OCI-M1 (cell line): ENCODE data around the gene CCDC61.
A peak's percentile ranks its signal among the peaks of the same experiment; 100 is the strongest.

Experiments
- DNase-seq: peaks from one replicate; lab custom pipeline; 2025; lab: John Stamatoyannopoulos, UW

CCDC61 gene, protein sequence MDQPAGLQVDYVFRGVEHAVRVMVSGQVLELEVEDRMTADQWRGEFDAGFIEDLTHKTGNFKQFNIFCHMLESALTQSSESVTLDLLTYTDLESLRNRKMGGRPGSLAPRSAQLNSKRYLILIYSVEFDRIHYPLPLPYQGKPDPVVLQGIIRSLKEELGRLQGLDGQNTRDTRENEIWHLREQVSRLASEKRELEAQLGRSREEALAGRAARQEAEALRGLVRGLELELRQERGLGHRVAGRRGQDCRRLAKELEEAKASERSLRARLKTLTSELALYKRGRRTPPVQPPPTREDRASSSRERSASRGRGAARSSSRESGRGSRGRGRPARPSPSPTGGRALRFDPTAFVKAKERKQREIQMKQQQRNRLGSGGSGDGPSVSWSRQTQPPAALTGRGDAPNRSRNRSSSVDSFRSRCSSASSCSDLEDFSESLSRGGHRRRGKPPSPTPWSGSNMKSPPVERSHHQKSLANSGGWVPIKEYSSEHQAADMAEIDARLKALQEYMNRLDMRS

DNA sequence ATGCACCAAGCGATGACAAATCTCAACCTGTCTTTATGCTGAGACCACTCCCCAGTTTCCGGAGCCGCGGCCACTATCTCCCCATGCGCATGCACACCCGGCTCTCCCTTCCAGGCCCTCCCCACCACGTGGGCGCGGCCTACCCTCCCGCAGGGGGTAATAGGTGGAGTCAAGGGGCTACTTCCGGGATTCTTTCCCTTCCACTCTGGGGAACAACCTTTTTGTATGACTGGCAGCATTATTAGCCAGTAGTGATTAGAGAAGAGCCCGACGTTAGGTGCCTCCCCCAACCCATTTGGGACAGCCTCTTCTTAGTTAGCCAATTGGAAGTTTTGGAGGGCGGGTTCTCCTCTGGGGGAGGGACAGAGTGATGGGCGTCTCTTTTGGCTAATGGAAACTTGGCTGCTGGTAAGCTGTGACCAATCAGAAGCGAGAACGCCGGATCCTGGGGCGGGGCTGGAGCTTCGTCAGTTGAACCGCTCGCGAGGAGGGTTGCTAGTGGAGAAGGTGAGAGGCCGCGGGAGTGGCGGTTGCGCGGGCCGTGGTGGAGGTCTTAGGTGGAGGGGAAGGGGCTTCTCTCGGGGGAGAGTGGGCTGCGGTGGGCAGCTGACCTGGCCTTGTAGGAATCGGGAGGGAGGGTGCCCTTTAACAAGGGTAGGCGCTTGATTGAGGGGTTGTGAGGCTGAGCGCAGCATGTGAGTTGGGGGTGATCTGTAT is at the start of gene CCDC61:
TSS of gene CCDC61 (plus strand) at position 470 of the 717 bp plus-strand sequence. CDS start 7,552 bp downstream, outside the sequence.
- DNase-seq: peak; percentile 100

DNA sequence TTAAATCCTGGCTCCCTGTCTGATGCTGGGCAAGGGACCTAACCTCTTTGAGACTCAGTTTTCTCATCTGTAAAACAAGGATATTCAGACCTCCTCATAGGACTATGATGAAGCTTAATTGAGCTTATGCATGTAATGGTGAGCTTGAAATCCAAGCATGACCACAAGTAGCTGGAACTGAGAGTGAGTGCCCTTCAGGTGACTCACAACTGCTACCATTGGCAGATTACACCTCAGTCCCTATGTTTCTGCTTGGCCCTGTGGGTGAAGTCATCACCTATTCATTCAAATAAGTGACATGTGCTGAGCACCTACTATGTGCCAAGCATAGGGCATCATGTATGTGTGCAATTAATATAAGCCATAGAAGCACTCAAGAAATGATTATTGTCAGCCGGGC is 47.3 kb upstream of the CCDC61 start:
- DNase-seq: no peak

DNA sequence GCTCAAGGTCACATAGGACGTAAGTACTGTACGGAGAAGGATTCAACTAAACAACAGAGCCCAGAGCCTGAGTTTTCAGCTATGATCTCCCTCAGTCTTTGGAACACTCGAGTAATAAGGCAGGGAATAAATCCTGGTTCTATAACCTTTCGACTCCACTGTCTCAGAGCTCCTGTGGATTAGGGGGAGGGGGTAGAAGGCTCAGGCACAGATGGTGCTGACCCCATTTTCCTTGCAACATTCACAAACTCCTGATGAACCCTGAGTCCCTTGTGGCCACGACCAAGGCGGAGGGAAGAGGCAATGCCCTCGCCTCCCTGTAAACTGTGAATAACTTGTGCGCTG is 43.0 kb upstream of the CCDC61 start:
- no peak for DNase-seq

DNA sequence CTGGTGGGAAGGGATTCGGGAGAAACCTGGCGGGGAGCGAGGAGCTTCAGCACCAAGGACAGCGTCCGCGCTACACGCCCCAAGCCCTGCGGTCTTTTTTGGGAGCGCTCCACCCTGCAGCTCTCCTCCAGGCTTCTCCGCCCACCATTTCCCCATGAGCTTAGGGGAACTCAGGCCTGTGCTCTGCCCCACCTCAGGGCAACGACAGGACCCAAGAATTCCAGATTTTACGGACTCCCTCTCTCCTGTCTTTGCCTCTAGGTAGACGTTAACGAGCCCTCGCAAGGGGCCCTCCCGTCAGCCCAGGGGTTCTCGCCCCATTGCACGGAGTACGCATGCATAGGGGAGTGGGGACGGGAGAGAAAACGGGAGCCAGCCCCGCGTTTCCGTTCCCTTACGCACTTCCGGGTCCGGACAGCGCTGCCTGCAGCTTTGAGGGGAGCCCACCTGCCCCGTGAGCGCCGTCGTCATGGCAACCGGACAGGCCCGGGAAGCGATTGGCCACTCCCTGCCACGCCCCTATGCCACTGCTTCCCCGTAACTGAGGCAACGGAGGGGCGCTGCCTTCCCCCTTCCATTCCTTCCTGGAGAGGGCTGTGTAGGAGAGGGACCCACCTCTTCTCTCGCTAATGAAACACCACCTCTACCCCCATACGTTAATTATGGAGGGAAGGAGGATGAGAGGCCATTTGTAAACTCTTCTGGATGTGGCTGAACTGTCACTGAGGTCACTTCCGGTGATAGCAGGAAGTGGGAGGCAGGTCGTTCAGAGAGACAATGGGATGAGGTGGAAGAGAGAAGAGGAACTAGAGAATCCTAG is 42.4 kb upstream of the CCDC61 start:
- peak; percentile 75 for DNase-seq

DNA sequence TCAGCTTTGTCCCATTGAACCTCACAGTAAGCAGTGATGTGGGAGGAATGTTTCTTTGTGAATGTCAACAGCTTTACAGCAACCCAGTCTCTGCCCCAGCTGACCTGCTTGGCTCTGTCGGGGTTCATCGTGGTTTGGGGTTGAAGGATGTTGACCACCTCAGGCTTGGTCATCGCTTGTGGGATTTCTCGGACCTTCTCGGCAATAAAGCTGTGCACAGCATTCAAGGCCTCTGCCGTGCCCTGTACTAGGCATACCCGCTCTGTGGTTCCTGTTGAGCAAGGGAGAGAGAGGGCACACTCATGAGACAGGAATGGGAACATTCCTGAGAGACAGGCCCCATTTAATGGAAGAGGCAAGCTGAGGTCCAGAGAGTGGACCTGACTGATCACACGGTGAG is 41.6 kb upstream of the CCDC61 start:
- no peak for DNase-seq

DNA sequence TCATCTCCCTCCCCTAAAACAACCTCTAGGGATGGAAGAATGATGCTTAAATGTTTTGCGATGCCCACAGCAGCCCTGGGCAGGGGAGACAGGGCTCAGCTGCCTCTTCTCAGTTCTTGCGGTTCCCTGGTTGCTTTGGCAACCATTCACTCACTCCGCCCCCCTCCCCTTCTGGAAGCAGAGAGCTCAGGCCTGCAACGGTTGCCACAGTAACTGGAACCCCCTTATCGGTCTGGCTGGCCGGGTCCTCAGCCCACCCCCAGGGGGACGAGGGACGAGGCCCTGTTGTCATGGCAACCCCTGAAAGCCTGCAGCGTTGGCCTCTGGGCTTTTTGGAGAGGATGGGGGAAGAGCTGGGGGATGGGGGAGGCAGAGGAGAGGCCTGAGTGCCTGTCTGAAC is 41.1 kb upstream of the CCDC61 start:
- DNase-seq: no peak

DNA sequence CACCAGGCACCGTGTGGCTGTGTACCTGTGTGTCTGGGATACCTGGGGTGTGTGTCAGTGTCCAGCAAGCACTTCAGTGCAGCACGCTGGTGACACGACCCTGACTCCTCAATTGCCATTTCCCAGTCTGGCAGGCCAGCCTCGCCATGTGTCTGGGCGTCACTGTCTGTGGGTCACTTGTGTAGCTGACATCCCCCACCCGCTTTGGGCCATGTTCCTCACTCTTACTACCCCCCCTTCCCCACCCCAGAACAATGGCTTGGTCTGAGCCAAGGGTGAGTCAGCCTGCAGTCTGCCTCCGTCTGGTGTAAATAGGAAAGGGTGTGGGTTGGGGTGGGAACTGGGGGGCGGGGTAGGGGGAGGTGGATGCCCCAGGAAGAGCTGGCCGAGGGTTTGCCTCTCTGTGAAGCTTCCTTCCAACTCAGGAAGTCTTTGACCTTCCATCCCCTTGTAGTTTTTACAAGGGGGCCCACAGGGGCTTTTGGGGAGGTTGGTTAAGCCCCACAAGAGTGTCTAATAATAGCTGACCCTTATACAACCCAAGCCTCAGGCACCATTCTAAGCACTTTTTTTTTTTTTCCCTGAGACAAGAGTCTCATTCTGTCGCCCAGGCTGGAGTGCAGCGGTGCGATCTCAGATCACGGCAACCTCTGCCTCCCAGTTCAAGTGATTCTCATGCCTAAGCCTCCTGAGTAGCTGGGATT is 39.2 kb upstream of the CCDC61 start:
- DNase-seq: no peak

DNA sequence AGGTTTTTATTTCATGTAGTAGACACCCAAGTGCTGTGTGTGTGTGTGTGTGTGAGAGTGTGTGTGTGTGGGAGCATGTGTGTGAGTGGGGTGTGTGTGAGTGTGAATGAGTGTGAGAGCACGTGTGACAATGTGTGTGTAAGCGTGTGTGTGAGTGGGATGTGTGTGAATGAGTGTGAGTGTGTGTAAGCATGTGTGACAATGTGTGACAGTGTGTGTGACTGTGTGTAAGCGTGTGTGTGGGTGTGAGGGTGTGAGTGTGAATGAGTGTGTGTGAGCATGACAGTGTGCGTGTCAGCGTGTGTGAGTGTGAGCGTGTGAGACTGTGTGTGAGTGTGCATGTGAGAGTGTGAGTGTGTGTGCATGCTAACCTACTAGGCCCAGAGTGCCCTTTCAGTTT is 36.9 kb upstream of the CCDC61 start:
- no peak for DNase-seq

DNA sequence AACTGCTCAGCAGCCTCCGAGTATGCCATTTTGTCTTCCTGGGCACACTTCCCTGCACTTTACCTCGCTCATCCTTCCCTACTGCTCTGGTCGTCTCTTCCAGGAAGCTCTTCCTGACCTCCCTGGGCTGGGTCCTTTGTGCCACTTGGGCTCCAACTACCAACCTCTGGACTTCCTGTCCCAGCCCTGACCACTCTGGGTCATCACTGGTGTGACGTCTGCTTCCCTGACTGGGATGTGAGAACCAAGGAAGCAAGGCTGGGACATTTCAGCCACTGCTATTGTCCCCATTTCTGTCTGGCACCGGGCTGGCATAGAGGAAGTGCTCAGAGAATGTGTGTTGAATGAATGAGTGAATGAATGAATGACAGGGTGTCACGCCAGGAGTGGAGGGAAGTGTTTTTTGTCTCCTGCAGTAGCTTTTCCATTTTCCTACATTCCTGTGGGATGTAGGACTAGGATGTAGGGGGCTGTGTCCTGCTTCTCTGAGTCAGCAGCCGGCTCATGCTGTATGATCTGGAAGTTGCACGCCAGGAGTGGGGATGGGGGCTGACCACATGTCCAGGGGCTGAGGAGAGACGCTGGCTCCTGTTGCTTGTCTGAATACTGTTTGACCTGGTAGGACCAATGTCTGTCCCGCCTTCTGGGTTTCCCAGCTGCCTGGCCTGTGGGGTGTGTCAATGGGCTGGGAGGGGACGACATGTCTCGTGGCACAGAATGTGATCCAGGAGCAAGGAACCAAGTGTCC is 36.3 kb upstream of the CCDC61 start:
- no peak for DNase-seq

DNA sequence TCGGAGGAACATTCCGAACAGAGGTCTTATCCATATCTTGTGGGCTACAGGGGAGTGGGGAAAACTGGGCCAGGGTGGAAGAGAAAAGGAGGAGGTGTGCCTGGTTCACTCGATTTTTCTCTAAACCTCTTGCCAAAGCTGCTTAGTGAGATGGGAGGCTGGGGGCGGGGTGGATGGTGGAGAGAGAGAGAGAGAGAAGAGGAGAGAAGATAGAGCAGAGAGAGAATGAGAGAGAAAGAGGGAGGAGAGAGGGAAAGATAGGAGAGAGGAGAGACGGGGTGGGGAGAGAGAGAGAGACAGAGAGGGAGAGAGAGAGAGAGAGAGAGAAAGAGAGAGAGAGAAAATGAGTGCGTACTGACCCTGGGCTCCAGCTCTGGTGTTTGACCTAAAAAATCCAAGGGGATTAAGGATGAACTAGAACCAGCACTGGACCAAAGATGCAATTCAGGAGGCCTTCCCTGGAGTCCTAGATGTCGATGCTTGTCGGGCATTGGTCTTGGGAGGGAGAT is 35.7 kb upstream of the CCDC61 start:
- DNase-seq: no peak

DNA sequence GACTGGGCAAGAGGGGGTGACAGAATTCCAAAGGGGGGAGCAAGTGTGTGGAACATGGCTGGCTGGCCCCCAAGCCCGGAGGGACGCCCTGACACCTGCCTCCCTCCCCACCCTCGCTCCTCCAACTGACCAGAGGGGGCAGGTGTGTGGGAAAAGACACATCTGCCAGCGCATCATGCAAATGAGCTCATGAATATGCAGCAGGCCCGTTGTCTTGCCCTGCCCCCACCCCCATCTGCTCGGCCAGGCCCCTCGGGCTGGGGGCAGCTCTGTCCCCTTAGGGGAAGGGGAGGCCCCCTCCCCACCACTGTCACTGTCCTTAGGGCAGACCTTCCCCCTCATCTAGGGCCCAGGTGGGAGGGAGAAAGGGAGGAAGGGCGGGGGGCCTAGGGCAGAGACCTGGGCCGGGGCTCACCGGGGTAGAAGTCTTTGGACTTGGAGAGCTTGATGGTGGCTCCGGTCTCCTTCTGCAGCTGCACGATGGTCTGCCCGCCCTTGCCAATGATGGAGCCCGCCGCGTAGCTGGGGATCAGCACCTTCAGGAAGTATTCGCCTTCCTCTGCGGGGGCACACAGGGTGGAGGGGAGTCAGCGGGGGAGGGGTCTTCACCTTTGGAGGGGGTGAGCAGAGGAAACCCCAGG is 34.6 kb upstream of the CCDC61 start:
- no peak for DNase-seq

DNA sequence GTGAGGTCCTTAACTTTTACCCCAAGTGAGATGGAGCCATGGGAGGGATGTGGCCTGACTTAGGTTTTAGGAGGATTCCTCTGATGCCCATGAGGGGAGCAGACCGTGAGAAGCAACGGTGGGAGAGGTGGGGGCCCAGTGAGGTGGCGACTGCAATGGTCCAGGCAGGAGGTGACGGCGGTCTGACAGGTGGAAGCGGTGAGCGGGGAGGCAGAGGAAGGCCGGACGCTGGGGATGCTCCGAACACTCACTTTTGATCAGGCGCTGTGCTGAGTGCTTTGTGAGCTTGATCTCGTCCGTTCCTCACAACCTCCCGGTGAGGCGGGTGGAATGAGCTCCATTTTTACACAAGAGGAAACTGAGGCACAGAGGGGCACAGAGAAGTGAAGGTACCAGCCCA is 33.2 kb upstream of the CCDC61 start:
- no peak for DNase-seq

DNA sequence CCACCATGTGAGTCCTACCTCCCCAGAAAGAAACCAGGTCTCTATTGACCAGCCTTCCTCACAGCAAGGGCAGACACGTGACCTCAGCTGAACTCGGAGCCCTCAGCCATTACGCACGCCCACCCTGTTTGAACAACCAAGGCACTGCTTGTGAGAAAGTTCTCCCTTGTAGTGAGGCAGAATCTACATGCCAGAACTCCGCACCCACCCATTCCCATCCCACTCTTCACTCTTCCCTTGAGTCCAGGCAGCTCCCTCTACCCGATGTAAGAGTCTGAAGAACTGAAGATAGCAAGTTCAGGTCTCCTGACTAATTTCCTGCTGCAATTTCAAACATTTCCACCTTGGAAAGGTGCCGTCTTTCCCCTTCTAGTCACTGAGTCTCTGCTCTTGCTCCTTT is 28.0 kb upstream of the CCDC61 start:
- DNase-seq: no peak

DNA sequence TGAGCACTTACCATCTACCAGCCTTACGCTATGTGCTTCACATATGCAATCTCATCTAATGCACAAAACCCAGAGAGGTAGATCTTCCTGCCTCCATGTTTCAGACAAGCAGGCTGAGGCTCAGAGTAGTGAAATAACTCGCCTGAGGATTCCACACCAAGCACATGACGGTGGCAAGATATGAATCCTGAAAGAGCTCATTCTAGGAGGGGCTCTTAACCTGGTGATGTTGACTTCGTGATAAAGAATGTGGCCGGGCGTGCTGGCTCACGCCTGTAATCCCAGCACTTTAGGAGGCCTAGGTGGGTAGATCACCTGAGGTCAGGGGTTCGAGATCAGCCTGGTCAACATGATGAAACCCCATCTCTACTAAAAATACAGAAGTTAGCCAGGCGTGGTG is 26.6 kb upstream of the CCDC61 start:
- no peak for DNase-seq

DNA sequence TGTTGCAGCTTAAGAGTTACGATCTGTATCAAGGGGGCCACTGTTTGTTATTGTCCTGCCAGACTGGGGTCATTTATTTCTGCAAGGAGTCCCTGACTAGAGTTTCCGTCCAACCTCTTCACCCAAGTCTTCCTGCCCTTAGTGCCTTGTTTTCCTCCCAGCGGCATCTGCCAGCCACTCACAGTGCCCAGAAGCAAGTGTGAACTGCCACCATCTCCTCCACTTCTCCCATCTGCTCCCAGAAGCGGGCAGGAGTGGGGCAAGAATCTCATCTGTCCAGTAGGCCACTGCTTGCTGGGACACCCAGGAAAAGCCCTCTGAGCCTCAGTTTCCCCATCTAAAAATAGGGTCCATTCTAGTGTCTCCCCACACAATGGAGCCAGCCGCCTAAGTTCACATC is 25.6 kb upstream of the CCDC61 start:
- DNase-seq: no peak

DNA sequence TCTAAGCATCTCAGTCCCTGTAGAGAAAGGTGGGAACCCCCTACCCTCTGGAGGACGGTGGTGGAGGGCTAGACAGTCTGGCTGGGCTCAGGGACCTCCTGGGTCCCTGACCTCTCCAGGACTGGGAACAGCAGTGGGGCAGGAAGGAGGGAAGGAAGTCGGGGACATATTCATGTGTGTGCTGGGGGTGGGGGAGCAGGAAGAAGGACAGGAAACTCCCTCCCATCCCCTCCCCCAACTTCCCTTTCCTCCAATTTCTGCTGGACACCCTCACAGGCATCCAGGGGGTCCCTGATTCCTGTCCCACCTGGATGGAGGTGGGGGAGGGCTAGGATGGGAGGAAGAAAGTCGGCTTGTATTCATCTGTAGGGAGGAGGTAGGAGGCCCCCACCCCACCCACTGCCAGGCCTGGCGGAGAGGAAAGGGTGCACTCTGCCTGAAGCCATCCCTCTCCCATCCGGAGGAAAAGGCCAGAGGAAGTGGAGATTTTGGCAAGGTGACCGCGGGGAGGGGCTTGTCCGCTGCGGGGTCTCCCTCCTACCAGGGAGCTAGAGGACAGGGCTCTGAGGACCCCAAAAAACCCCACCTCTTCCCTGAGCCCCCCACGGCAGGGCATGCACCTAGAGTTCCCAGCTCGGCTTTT is 23.9 kb upstream of the CCDC61 start:
- DNase-seq: no peak

DNA sequence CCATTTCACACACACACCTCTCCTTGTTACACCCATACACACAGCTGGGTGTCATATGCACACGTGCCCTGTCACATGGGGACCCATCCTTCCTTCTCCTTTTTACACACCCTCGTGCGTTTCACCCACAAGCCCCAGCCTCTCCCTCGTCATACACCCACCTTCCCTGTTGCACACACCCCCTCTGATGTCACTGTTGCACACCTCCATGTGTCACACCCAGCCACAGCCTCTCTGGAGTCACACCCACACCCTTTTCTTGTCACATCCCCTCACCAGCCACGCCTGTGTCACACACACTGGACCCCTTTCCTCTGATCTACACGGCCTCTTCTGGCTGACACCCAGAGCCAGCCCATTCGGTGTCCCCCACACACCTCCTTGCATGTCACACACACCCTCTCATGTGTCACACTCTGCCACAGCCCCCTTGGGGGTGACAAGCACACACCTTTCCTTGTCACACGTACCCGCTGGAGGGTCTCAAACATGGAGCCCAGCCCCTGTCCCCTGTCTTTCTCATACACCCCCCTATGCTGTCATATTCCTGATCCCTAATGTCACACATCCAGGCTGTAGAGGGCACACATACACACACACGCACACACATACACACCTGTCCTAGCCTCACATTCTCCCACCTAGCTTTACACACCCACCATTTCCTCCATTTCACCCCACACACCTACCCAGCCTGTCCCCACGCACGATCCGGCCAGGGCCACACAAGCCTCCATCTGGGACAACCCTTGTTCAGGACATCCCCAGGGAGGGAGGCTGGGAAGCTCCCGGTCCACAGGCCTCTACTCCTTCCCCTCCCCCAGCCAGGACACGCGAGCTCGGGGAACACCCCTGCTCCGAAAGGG is 23.0 kb upstream of the CCDC61 start:
- DNase-seq: no peak

DNA sequence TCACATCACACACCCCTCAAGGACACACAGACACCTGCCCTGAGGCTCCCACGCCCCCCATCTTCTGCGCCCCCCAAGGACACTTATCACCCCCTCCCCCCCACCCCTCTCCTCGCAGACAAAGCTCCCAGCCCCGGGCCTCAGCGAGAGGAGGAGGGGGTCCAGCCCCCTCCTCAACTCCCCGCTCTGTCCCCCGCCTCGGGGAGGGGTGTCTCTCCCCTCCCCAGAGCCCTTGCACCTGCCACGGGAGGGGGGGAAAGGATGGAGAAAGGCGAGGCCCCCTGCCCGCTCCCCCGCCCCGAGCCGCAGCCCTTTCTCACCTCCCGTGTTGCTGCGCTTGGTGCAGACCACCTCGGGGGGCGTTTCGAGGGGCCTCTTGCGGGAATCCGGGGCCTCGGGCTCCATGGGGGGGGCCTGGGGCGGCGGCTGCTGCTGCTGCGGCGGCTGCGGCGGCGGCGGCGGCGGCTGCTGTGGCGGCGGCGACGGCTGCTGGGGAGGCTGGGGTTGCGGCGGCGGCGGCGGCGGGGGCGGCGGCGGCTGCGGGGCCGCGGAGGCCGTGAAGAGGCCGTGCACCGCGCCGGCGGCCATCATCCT is 22.2 kb upstream of the CCDC61 start:
- DNase-seq: no peak
